Hematopoietic multipotent progenitor cell treated with erythropoietin and hydrocortisone succinate and interleukin-3 and kit ligand, for 6 days (in vitro differentiated cells): ENCODE data around the gene SOBP.

Experiments
- DNase-seq: peaks from one replicate; pipeline ENCODE4 v3.0.0-alpha.2; 2015

The SOBP gene

DNA sequence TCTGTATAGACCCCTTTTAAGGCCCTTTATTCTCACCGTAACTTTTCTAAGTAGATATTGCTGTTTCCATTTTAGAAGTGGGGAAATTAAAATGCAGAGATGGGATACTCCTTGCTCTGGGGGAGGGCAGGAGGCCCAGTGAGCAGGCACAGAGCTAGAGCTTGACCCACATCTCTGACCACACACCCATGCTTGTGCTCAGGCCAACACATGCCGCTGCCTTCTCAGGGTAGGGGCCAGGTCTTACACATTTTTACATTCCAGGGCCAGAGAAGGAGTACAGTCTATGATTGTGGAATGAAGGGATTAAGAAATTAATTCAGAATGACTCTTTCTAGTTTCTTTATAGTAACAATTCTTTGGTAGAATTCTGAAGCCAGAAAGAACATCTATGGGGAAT lies 104.8 kb downstream of the SOBP start:
- no peak for DNase-seq

DNA sequence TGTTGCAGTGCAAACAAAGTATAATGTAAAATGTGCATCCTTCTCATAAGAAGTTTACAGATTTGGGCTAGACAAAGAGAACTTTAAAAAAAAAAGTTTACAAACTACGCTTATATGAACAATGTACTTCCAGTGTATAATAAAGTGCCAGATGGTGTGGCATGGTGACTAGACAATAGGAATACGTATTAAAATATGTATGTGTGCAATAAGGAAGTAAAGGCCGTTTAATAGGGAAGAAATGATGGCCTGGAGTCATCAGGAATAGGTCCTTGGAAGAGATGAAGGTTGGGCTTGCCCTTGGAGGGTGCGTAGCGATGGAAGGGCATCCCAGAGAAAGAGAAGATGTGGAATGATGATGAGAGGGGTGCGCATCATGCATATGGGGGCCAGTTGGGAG lies 108.2 kb downstream of the SOBP start:
- DNase-seq = no peak

DNA sequence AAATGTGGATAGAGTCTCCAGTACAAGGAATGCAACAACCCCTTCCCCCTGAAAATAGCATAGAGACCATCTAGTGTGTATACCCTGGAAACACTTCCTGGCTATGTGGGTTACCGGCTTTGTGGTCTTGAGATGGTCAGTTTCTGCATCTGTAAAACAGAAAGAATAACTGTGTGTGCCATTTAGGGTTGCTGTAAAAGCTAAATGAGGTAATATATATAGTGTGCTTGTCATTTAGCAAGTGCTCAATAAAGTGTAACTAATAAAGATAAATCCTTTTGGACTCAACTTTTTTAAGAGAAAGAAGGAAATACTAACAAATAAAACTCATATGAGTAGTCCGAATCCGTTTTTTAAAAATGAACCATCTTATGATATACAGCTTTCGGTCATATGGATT lies 109.1 kb downstream of the SOBP start:
- DNase-seq = no peak

GRCh38 chr6:107600121-107600520 lies 110.2 kb downstream of the SOBP start:
- no peak for DNase-seq

DNA sequence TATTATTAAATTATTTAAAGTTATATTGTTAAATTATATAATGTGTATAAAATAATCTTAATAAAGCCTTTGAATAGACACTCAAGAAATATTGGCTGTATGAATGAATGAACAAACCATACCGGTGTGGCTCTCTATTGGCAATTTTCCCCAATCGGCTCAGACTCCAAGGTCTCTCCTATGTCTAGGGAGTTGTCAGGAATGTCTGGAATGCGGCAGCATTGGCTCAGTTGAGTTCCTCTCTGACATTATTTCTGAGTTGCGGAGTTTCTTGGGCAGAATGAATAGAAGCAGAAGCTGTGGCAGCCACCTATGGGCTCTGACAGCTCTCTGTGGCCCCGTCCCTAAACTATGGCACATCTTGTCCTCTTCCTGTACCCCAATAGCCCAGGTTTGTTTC lies 111.0 kb downstream of the SOBP start:
- DNase-seq = no peak

DNA sequence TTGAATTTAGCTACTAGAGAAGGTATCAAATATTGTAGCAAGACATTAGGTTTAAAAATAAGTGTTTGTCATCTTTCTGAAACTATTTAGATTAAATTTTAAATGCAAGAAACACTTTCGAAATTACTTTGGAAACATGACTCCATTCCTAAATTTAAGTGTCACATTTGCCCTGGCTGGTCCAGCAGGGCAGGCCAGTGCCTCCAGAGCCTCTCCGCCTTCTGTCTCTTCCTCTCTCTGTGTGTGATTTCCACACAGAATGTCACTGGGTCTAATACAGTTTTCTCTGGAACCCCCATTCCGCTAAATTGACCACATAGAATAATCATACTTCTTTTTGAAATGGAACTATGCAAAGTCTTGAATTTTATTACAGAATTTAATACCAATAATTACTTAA lies 111.5 kb downstream of the SOBP start:
- DNase-seq = no peak

GRCh38 chr6:107602321-107603005 lies 112.5 kb downstream of the SOBP start:
- no peak for DNase-seq

GRCh38 chr6:107603006-107603370 lies 113.1 kb downstream of the SOBP start:
- no peak for DNase-seq

DNA sequence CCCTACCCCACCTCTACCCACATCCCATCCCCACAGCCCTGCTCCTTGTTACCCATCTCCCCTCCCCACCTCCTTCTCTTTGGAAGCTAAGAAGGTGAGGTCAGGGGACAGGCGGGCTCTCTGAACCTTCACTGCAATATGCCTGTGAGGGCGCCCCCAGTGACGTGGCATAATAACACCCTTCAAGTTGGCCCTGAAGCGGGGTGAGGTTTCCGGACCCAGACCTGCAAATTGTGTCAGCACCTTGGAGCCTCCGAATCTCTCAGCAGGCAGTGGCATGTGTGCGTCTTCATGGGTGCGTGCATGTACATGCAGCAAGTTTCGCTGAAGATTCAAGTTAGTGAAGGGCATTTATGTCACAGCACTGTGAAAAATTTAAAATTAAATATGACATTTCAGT lies 114.6 kb downstream of the SOBP start:
- DNase-seq = no peak

- DNase-seq = no peak
Observed at GRCh38 chr6:107606407-107606806, 116.5 kb downstream of the SOBP start.

GRCh38 chr6:107607116-107607515 lies 117.2 kb downstream of the SOBP start:
- no peak for DNase-seq

GRCh38 chr6:107611094-107611810 lies 121.3 kb downstream of the SOBP start:
- no peak for DNase-seq

DNA sequence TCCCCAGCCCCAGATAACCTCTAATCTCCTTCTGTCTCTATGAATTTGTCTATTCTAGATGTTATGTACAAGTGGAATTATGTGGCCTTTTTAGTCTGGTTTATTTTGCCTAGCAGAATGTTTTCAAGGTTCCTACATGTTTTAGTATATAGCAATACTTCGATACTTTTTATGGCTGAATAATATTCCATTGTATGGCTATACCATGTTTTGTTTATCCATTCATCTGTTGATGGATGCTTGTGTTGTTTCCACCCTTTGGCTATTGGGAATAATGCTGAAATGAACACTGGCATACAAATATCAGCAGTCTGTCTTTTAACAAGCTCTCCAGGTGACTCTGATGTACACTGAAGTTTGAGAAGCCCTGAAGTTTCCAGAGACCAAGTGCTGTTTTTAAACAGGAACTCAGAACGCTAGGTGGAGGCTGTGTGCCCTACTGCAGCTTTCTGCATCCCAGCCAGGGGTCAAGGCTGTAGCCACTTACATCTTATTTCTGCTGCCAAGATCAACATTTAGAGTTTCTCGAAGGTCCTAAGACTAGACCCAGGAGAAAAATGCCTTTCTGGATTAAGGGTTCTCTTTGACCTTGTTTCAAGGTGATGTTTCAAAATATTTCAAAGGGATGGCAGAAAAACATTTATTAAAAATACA lies 123.0 kb downstream of the SOBP start:
- DNase-seq = no peak

DNA sequence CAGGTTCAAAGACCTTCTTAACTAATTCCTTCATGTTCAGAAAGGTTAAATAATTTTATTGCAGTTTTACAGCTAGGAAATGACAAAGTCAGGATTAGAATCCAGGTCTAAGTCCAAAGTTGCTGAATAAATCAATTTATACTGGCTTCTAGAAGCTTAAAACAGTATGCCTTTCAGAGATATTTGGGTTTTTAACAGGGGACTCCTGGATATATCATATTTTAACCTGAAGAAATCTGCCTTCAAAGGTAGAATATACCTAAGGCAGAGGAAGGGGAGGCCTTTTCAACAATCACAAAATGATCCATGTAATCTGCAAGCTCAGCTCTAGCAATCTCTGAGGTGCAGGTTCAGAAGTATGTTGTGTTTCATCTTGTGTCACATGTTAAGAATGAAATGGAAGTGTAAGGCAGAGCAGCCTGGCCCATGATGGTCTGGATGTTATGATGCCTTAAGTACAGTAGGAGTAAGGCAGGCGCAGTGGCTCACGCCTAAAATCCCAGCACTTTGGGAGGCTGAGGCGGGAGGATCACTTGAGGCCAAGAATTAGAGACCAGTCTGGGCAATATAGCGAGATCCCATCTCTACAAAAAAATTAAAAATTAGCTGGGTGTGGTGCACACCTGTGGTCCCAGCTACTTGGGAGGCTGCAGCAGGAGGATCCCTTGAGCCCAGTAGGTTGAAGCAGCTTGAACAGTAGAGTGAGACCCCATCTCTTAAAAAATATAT lies 123.9 kb downstream of the SOBP start:
- no peak for DNase-seq

GRCh38 chr6:107614828-107615227 lies 124.9 kb downstream of the SOBP start:
- no peak for DNase-seq

DNA sequence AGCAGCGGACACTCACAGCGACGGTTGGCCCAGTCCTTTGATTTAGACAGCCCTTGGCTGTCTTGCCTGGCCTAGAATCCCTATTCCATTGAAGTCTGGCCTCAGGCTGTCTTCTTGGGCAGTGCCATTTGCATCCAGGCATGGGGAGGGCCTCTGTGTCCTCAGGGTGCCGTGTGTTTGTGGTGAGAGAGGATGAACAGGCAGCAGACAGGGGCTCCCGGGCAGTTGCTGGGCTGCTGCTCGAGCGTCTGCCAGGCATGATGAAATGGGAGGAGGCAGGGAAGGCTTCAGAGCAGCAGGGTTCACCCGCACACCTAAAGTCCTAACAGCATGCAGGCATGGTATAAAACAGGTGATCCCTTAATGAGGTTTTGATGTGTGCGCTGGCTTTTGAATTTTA lies 126.9 kb downstream of the SOBP start:
- DNase-seq = no peak

- DNase-seq = no peak
Observed at GRCh38 chr6:107617341-107617932, 127.5 kb downstream of the SOBP start.

- no peak for DNase-seq
Observed at GRCh38 chr6:107618672-107619071, 128.8 kb downstream of the SOBP start.

- no peak for DNase-seq
Observed at GRCh38 chr6:107620732-107621131, 130.8 kb downstream of the SOBP start.

DNA sequence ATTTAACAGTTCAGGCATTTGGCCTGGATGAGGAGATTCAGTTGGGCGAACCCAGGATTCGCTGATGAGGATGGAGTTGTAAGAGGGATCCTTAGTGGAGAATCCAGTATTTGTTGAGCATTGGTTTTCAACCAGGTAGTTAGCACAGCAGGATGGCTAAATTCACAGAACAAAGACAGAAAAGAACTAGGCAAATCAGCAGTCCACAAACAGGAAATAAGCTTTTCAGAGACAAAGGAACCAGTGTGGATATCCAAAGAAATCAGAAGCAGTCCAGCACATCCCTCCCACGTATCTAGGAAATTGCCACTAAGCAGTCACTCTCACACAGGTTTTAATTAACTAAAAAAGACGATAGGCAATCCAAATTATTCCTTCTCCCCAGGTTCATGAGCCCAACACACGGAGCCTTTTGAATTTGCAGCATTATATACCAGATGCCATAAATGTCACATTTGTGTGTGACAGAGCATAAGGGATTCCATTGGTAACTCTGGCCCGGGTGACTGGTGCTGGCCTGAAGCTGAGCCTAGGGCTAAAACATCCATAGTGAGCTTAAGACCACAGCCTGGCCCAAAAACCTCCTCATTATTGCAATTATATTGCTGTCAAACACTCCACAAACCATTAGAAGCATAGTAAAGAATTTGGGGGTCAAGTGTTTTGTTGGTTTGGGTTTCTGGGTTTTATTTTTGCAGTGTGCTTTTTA lies 131.5 kb downstream of the SOBP start:
- DNase-seq = no peak

- DNase-seq = no peak
Observed at GRCh38 chr6:107622269-107622668, 132.4 kb downstream of the SOBP start.

- DNase-seq = no peak
Observed at GRCh38 chr6:107624050-107624449, 134.1 kb downstream of the SOBP start.

- DNase-seq = no peak
Observed at GRCh38 chr6:107624541-107624940, 134.6 kb downstream of the SOBP start.
